GM19324 (cell line): ENCODE measurements around the gene STK16.

ENCODE experiments used
- ATAC-seq: cut with Tn5 transposase; IDR thresholded peaks from one replicate; pipeline ENCODE4 v1.9.1; 2021; ENCODE audit warnings: mild to moderate bottlenecking, moderate library complexity; ENCODE audit not compliant: unreplicated experiment, low FRiP score

The STK16 gene

GRCh38 chr2:219266886-219267285 is 21.6 kb downstream of the STK16 start:
- ATAC-seq = no peak

DNA sequence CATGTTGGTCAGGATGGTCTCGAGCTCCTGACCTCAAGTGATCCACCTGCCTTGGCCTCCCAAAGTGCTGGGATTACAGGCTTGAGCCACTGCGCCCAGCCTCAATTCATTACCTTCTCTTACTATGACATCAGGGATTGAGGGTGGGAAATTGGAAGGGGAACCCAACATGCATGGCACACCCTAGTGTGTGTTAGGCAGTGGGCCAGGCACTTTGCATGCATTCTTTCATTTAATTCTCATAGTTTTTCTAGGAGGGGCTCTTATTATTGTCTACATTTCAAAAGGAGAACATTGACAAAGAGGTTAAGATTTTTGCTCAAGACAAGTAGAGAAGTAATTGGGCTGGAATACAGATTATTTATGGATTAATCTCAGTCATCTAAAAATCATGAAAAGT is 23.0 kb downstream of the STK16 start:
- ATAC-seq = no peak

GRCh38 chr2:219269362-219270054 is 24.2 kb downstream of the STK16 start:
- ATAC-seq = no peak

GRCh38 chr2:219270055-219270372 is 24.7 kb downstream of the STK16 start:
- no peak for ATAC-seq

- ATAC-seq = no peak
Measured at GRCh38 chr2:219271021-219271420, 25.7 kb downstream of the STK16 start.

GRCh38 chr2:219272356-219272755 is 27.1 kb downstream of the STK16 start:
- ATAC-seq = no peak

GRCh38 chr2:219272995-219273394 is 27.7 kb downstream of the STK16 start:
- no peak for ATAC-seq

- ATAC-seq = no peak
Measured at GRCh38 chr2:219273937-219274336, 28.7 kb downstream of the STK16 start.

- ATAC-seq = no peak
Measured at GRCh38 chr2:219274361-219274921, 29.2 kb downstream of the STK16 start.

GRCh38 chr2:219277703-219278654 is 32.7 kb downstream of the STK16 start:
- ATAC-seq = no peak

DNA sequence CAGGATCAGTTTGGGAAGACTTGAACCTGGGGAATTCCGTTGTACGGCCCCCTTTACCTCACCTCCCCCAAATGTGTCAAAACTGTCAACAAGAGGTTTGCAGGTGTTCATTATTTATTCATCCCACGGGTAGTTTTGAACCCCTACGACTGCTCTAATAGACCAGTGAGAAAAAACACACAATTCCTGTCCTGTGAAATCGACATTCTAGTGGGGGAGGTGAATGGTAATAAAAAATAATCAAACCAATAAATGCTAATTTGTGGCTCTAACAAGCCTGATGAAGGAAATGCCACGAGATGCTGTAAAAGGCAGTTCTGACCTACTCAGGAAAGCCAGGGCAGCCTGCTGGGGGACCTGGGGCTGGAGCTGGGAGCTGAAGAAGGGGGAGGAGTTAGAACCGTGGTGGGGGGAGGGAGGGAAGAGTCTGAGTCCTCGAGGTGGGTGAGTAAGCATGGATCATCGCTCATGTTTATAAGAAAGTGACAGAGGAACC is 33.4 kb downstream of the STK16 start:
- ATAC-seq = no peak

- ATAC-seq = peak; percentile 90
Measured at GRCh38 chr2:219279151-219279915, 34.1 kb downstream of the STK16 start, which contains the start of gene DNAJB2. Gene DNAJB2 (plus strand): TSS chr2:219279366. CDS start chr2:219279834, 468 bp downstream.

DNA sequence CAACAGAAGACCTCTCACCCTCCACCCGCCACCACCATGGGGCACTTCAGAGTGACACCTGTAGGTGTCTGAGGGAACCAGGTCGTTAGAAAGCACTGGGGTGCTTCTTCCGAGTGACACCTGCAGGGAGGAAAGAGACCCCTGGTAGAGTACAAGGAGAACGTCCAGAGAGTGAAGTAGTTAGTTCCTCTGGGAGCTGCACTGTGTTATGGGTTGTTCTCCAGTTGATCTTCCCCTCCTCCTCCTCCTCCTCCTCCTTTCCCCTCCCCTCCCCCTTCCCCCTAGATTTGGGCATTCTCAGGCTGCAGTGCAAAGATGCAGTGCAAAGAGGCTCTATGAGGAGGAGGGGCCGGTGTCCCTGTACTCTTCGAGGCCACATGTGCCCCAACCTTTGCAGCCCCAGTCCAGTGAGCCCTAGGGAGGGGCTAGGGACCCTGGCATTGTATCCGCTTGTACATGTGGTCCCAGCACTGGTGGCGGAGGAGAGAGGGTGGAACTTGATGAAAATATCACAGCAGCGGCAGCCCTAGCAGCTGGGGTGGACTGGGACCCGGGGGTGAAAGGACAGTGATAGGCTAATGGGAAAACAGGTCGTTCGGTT is 34.7 kb downstream of the STK16 start:
- ATAC-seq = no peak

DNA sequence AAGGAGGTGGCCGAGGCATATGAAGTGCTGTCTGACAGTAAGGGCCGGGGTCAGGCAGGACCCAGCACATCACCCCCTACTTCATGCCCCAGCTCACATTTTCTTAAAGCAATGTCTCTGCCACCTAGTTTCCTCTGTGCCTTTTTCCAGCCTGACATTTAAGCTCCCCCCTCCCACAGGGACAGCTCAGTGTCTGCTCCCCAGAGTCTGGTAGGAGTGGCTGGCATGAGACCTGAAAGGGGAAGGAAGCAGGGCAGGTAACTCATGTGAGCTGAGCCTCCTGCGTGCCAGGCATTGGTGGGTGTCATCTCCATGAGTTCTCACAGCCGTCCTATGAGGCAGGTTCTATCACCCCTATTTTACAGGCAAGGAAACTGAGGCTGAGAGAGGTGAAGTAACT is 35.4 kb downstream of the STK16 start:
- ATAC-seq = no peak

DNA sequence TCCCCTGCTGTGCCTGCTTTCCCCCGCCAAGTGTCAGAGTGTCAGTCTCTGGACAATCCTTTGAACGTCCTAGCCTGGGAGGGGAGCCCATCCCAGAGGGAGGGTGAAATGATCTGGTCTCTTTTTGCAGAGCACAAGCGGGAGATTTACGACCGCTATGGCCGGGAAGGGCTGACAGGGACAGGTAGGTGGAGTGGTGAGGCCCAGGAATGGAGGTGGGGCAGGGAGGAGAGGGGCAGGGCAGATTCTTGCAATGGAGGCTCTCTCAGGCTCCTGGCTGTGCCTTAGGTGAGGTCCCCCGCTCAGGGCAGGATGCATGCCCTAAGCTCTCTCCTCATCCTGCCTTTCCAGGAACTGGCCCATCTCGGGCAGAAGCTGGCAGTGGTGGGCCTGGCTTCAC is 36.3 kb downstream of the STK16 start:
- no peak for ATAC-seq

DNA sequence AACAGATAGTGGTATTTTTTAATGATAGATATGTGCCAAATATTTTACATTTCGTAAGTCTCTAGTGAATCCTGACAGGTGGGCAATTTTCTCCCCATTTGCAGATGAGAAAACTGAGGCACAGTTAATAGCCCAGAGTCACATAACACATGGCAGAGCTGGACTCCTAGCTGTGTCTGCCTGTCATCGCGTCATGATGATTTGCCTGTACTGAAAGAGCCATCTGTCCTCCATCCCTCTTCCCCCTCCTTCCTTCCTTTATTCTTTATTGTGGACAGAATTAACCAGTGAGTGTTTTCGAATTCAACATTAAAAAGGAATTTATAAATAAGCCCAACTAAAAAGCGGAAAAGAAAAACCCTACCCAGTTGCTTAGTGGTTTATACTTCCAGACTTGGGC is 37.1 kb downstream of the STK16 start:
- ATAC-seq = no peak

GRCh38 chr2:219282943-219283581 is 37.8 kb downstream of the STK16 start:
- no peak for ATAC-seq

DNA sequence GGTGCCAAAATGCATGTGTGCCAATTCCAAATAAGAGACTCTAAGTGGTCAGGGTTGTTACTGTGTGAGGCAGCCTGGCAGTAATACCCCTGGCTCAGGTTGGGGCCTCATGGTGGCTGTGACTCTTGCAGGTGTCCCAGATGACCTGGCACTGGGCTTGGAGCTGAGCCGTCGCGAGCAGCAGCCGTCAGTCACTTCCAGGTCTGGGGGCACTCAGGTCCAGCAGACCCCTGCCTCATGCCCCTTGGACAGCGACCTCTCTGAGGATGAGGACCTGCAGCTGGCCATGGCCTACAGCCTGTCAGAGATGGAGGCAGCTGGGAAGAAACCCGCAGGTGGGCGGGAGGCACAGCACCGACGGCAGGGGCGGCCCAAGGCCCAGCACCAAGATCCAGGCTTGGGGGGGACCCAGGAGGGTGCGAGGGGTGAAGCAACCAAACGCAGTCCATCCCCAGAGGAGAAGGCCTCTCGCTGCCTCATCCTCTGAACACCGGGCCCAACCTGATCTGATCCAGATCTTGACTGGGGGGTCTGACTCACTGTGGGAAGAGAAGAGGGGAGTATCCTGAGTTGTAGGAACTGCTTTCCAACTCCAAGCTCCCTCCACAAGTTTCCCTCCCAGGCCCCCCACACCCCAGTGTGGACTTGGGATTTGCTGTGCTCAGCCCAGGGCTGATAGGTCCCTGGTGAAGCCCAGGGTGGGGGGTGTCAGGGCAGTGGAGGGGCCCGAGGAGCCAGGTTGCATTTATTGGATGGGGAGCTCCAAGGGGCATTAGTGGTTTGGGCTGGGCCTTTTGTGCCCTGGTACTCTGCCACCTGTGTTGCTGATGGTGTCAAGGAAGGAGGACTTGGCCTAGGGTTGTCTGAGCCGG is 39.5 kb downstream of the STK16 start:
- no peak for ATAC-seq

DNA sequence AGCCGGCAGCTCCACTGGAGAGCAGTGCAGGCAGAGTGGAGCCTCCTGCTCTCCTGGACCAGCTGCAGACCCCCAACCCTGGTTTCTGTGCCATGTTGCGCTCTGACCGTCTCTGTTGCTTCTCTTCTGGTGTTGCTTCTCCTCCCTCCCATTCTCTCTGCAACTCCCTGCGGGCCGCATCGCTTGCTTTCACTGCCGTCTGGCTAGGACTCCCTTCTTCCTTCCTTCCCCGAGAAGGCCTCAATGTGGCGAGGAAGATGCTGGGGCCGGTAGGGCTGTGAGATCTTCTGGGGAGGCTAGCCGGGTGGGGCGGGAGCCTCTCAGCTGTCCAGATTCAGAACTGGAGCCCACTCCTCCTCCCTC is 40.1 kb downstream of the STK16 start:
- no peak for ATAC-seq
